IMR-90 (cell line): ENCODE data around the gene CYB561D1. TPM values are rescaled to one million over a fixed set of nuclear protein-coding genes. Genes with fewer than 3 reads are reported as not detected.

Experiments used
- ATAC-seq: fragments of 200-7000 bp; cut with Tn5 transposase; 2 replicates; pipeline ENCODE4 v1.9.1; 2020; ENCODE audit warnings: low read depth, mild to moderate bottlenecking, moderate library complexity
- BruUV-seq: library from RNA; stranded (reverse); fragments of 400-500 nt; replicated peaks from 2 replicates; lab custom pipeline; 2021; lab: Mats Ljungman, UMichigan
- CTCF ChIA-PET: fragments of 300-600 bp; formaldehyde crosslinking; extraction: SDS; loops from one replicate; lab custom pipeline; 2021; ENCODE audit warnings: antibody characterized with exemption; lab: Yijun Ruan, JAX
- POLR2A ChIA-PET: fragments of 300-600 bp; sonication (Branson Sonifier 250); formaldehyde crosslinking; loops from one replicate; lab custom pipeline; 2022; ENCODE audit warnings: antibody characterized with exemption; ENCODE audit not compliant: unreplicated experiment; lab: Charles Lee
- DNase-seq: peaks from one replicate; pipeline ENCODE4 v3.0.0; 2013
- H2AFZ ChIP-seq: replicated peaks from 2 replicates; pipeline ENCODE3; 2013; ENCODE audit warnings: low read length, mild to moderate bottlenecking; ENCODE audit not compliant: poor library complexity
- H2AK5ac ChIP-seq: 2 replicates; pipeline ENCODE4 v1.6.1; 2013; ENCODE audit warnings: low read depth, low read length, inconsistent platforms
- H2AK9ac ChIP-seq: replicated peaks from 2 replicates; pipeline ENCODE3; 2013; ENCODE audit warnings: mild to moderate bottlenecking, low read depth, low read length, moderate library complexity; ENCODE audit not compliant: poor library complexity
- H2BK120ac ChIP-seq: 2 replicates; pipeline ENCODE4 v1.6.1; 2013; ENCODE audit warnings: low read depth, low read length, inconsistent platforms
- H2BK15ac ChIP-seq: 3 replicates; pipeline ENCODE4 v1.6.1; 2013; ENCODE audit warnings: low read depth, low read length, inconsistent platforms
- H2BK20ac ChIP-seq: 2 replicates; pipeline ENCODE4 v1.6.1; 2013; ENCODE audit warnings: low read depth, mild to moderate bottlenecking, inconsistent platforms, low read length, moderate library complexity
- H2BK5ac ChIP-seq: 2 replicates; pipeline ENCODE4 v1.6.1; 2013; ENCODE audit warnings: mild to moderate bottlenecking, low read depth, low read length, inconsistent platforms; ENCODE audit not compliant: poor library complexity, severe bottlenecking
- H3K14ac ChIP-seq: replicated peaks from 2 replicates; pipeline ENCODE4 v1.6.1; 2013; ENCODE audit warnings: low read depth, low read length, inconsistent platforms
- H3K18ac ChIP-seq: 2 replicates; pipeline ENCODE4 v1.6.1; 2013; ENCODE audit warnings: low read depth, low read length, control low read depth
- H3K23ac ChIP-seq: 2 replicates; pipeline ENCODE4 v1.6.1; 2013; ENCODE audit warnings: low read depth, low read length, inconsistent platforms
- H3K27ac ChIP-seq: 2 replicates; pipeline ENCODE4 v1.5.1; 2013; ENCODE audit warnings: mild to moderate bottlenecking, control low read depth, low read length; ENCODE audit not compliant: insufficient read depth
- H3K27me3 ChIP-seq: 2 replicates; pipeline ENCODE4 v1.6.1; 2013; ENCODE audit warnings: low read length; ENCODE audit not compliant: control insufficient read depth, insufficient read depth
- H3K36me3 ChIP-seq: 2 replicates; pipeline ENCODE4 v1.6.1; 2013; ENCODE audit warnings: low read length, mixed read lengths; ENCODE audit not compliant: control insufficient read depth, insufficient read depth
- H3K4ac ChIP-seq: 2 replicates; pipeline ENCODE4 v1.6.1; 2013; ENCODE audit warnings: low read depth, low read length, inconsistent platforms
- H3K4me1 ChIP-seq: 2 replicates; pipeline ENCODE4 v1.6.1; 2013; ENCODE audit warnings: low read length, mixed read lengths; ENCODE audit not compliant: control insufficient read depth, insufficient read depth
- H3K4me2 ChIP-seq: 2 replicates; pipeline ENCODE4 v1.6.1; 2013; ENCODE audit warnings: low read depth, mild to moderate bottlenecking, control low read depth, low read length, moderate library complexity
- H3K4me3 ChIP-seq: 2 replicates; pipeline ENCODE4 v1.5.1; 2013; ENCODE audit warnings: low read depth, mild to moderate bottlenecking, control low read depth, low read length, moderate library complexity; ENCODE audit not compliant: insufficient read depth
- H3K56ac ChIP-seq: 2 replicates; pipeline ENCODE4 v1.6.1; 2013; ENCODE audit warnings: low read length, inconsistent platforms; ENCODE audit not compliant: insufficient read depth; ENCODE audit errors: extremely low read depth
- H3K79me1 ChIP-seq, 2 experiments: 2 replicates each; pipeline ENCODE4 v1.6.1; 2013; ENCODE audit warnings: low read length in 2 of 2, inconsistent platforms in 1 of 2, low read depth in 1 of 2
- H3K9ac ChIP-seq: 2 replicates; pipeline ENCODE4 v1.6.1; 2013; ENCODE audit warnings: low read depth, low read length, control low read depth
- H3K9me1 ChIP-seq: 2 replicates; pipeline ENCODE4 v1.6.1; 2013; ENCODE audit warnings: low read length, inconsistent platforms; ENCODE audit not compliant: insufficient read depth
- H3K9me3 ChIP-seq: 2 replicates; pipeline ENCODE4 v1.6.1; 2013; ENCODE audit warnings: low read length; ENCODE audit not compliant: control insufficient read depth, insufficient read depth
- H4K20me1 ChIP-seq: 2 replicates; pipeline ENCODE4 v1.6.1; 2013; ENCODE audit warnings: low read length, inconsistent platforms; ENCODE audit not compliant: insufficient read depth
- H4K5ac ChIP-seq: 2 replicates; pipeline ENCODE4 v1.6.1; 2013; ENCODE audit warnings: mild to moderate bottlenecking, low read depth, low read length, control low read depth
- H4K8ac ChIP-seq, 2 experiments: 2 replicates each; pipeline ENCODE4 v1.6.1; 2013; ENCODE audit warnings: low read depth in 2 of 2, low read length in 2 of 2, control low read depth in 1 of 2, inconsistent platforms in 1 of 2
- H4K91ac ChIP-seq: 2 replicates; pipeline ENCODE4 v1.6.1; 2013; ENCODE audit warnings: low read depth, low read length, inconsistent platforms; ENCODE audit not compliant: insufficient read depth
- CHD1 ChIP-seq: IDR thresholded peaks from 2 replicates; pipeline ENCODE4 v1.6.1; 2012; ENCODE audit warnings: low read depth, low read length, improper control_type of control experiment
- CTCF ChIP-seq: conservative IDR thresholded peaks from 2 replicates; pipeline ENCODE4 v1.5.1; 2012; ENCODE audit warnings: mild to moderate bottlenecking, low read depth, low read length, improper control_type of control experiment
- MAFK ChIP-seq: IDR thresholded peaks from 2 replicates; pipeline ENCODE4 v1.6.1; 2012; ENCODE audit warnings: low read depth, low read length, improper control_type of control experiment
- MAZ ChIP-seq: IDR thresholded peaks from 2 replicates; pipeline ENCODE4 v1.6.1; 2012; ENCODE audit warnings: low read depth, mild to moderate bottlenecking, low read length, improper control_type of control experiment, moderate library complexity, borderline replicate concordance
- NFE2L2 ChIP-seq: fragments of 150-350 bp; IDR thresholded peaks from 2 replicates; pipeline ENCODE4 v1.6.1; 2016; ENCODE audit warnings: low read depth, mild to moderate bottlenecking, low read length
- POLR2A ChIP-seq: IDR thresholded peaks from 2 replicates; pipeline ENCODE4 v1.6.1; 2012; ENCODE audit warnings: mild to moderate bottlenecking, low read depth, low read length
- RAD21 ChIP-seq: IDR thresholded peaks from 2 replicates; pipeline ENCODE4 v1.6.1; 2012; ENCODE audit warnings: low read length, improper control_type of control experiment
- RCOR1 ChIP-seq: IDR thresholded peaks from 2 replicates; pipeline ENCODE4 v1.6.1; 2012; ENCODE audit warnings: mild to moderate bottlenecking, low read length, improper control_type of control experiment; ENCODE audit not compliant: insufficient replicate concordance
- SMC3 ChIP-seq: fragments of 150-350 bp; IDR thresholded peaks from 2 replicates; pipeline ENCODE4 v1.6.1; 2016; ENCODE audit warnings: low read depth, mild to moderate bottlenecking, antibody characterized with exemption, low read length, moderate library complexity
- WGBS, 2 experiments: methylation state at CpG; one replicate each; pipeline versions ENCODE4 v1.1.5 to v1.1.7; 2013; ENCODE audit warnings: missing lambda C conversion rate in 2 of 2; ENCODE audit not compliant: insufficient read length in 1 of 2; ENCODE audit errors: extremely low coverage in 2 of 2; 5-methylcytosine and 5-hydroxymethylcytosine counted together
- dilution Hi-C: fragments of 300-500 bp; cut with HindIII; formaldehyde crosslinking; loops from one replicate; pipeline ENCODE4 v1.14.3; 2018; ENCODE audit warnings: low sequenced_read_pairs; ENCODE audit not compliant: unreplicated experiment
- in situ Hi-C: fragments of 300-500 bp; cut with MboI; formaldehyde crosslinking; loops from 3 replicates; pipeline ENCODE4 v1.14.3; 2019; ENCODE audit warnings: low sequenced_read_pairs, inconsistent platforms, mixed read lengths
- intact Hi-C: fragments of 100-400 bp; cut with micrococcal nuclease; formaldehyde crosslinking; loops from 2 replicates; pipeline ENCODE4 v1.10.0; 2022
- polyA plus RNA-seq, 3 experiments: library from polyadenylated mRNA; depleted of rRNA; stranded (reverse); fragments of >200 nt; gene quantifications; 2 replicates each; pipeline ENCODE4 v1.2.3, GENCODE V29; 2012; ENCODE audit warnings: low replicate concordance in 1 of 3
- total RNA-seq: library from RNA; depleted of rRNA; stranded (reverse); fragments of >200 nt; gene quantifications from 2 replicates; pipeline ENCODE4 v1.2.3, GENCODE V29; 2012
- TF ChIP-seq, protein P1 (sequence below): fragments of 150-350 bp; IDR thresholded peaks from 2 replicates; pipeline ENCODE4 v1.6.1; 2016; ENCODE audit warnings: low read depth, mild to moderate bottlenecking, low read length, moderate library complexity, borderline replicate concordance

CYB561D1 gene
- total and polyA plus RNA-seq, 2 of the 4 experiments (the other 2 are of a cell fraction): 5.7 to 8.1 TPM

GRCh38 chr1:109521002-109521951 lies 27.4 kb downstream of the CYB561D1 start:
- no peaks in the 10 kb centered on the region for H3K9me3 ChIP-seq
- H2BK20ac ChIP-seq: no peak overlapping the region
- no peak overlapping the region for H3K9ac ChIP-seq
- H3K27me3 ChIP-seq: peaks cover 25% of the 10 kb centered on the region
- H3K18ac ChIP-seq: no peak overlapping the region
- no peak overlapping the region for H3K27ac ChIP-seq
- no peak overlapping the region for H2AK5ac ChIP-seq
- no peak for DNase-seq
- H3K4me1 ChIP-seq: no peaks in the 10 kb centered on the region
- H3K9me1 ChIP-seq: no peaks in the 10 kb centered on the region; the same call in 1 of the 2 replicates
- H4K91ac ChIP-seq: no peak overlapping the region
- POLR2A ChIA-PET: no interaction called here
- no peak overlapping the region for H3K56ac ChIP-seq
- H2BK120ac ChIP-seq: no peak overlapping the region
- no peak overlapping the region for H3K4me2 ChIP-seq
- H3K36me3 ChIP-seq: no peaks in the 10 kb centered on the region
- H2AFZ ChIP-seq: no peak overlapping the region
- H2BK15ac ChIP-seq: no peak overlapping the region
- dilution Hi-C loops: no loop called here
- TF ChIP-seq POLR2A (no peak), MAZ (no peak), SMC3 (no peak), CHD1 (no peak), CTCF (no peak), NFE2L2 (no peak), RCOR1 (no peak), MAFK (no peak), RAD21 (no peak)
- TF ChIP-seq, protein P1, sequence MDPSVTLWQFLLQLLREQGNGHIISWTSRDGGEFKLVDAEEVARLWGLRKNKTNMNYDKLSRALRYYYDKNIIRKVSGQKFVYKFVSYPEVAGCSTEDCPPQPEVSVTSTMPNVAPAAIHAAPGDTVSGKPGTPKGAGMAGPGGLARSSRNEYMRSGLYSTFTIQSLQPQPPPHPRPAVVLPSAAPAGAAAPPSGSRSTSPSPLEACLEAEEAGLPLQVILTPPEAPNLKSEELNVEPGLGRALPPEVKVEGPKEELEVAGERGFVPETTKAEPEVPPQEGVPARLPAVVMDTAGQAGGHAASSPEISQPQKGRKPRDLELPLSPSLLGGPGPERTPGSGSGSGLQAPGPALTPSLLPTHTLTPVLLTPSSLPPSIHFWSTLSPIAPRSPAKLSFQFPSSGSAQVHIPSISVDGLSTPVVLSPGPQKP: no peak
- no peak overlapping the region for H3K4me3 ChIP-seq
- H3K79me1 ChIP-seq: no peaks in the 10 kb centered on the region
- no peak overlapping the region for H3K4ac ChIP-seq
- no peaks in the 10 kb centered on the region for H4K20me1 ChIP-seq
- no peak for ATAC-seq
- WGBS, 2 experiments: no CpG with 5 or more reads among the region's 14 CpGs
- CTCF ChIA-PET: interaction anchor here (1.5 kb wide), 1 partner anchor 11 kb away, joined by 5 read pairs; no protein-coding TSS in a partner anchor
- intact Hi-C loops: no loop called here
- in situ Hi-C loops: no loop called here
- H2AK9ac ChIP-seq: no peak overlapping the region
- H3K23ac ChIP-seq: no peak overlapping the region
- H3K14ac ChIP-seq: no peak overlapping the region
- no peak overlapping the region for H2BK5ac ChIP-seq
- BruUV-seq: no TSS peak
- no peak overlapping the region for H4K5ac ChIP-seq
- H4K8ac ChIP-seq: no peak overlapping the region
